IMR-90 (cell line): Measurements from ENCODE around the gene SPATA33.

Experiments used
- CEBPB ChIP-seq: IDR thresholded peaks from 2 replicates; pipeline ENCODE4 v1.6.1; 2012; ENCODE audit warnings: low read depth, low read length, improper control_type of control experiment
- CHD1 ChIP-seq: IDR thresholded peaks from 2 replicates; pipeline ENCODE4 v1.6.1; 2012; ENCODE audit warnings: low read depth, low read length, improper control_type of control experiment
- ELK1 ChIP-seq: fragments of 150-350 bp; IDR thresholded peaks from 2 replicates; pipeline ENCODE4 v1.6.1; 2016; ENCODE audit warnings: low read depth, mild to moderate bottlenecking, low read length, moderate library complexity, borderline replicate concordance
- FOS ChIP-seq: fragments of 150-350 bp; IDR thresholded peaks from 2 replicates; pipeline ENCODE4 v1.6.1; 2016; ENCODE audit warnings: low read depth, low read length
- MXI1 ChIP-seq: IDR thresholded peaks from 2 replicates; pipeline ENCODE4 v1.6.1; 2012; ENCODE audit warnings: low read depth, mild to moderate bottlenecking, low read length, moderate library complexity, borderline replicate concordance
- POLR2A ChIP-seq: IDR thresholded peaks from 2 replicates; pipeline ENCODE4 v1.6.1; 2012; ENCODE audit warnings: mild to moderate bottlenecking, low read depth, low read length
- RAD21 ChIP-seq: IDR thresholded peaks from 2 replicates; pipeline ENCODE4 v1.6.1; 2012; ENCODE audit warnings: low read length, improper control_type of control experiment
- RCOR1 ChIP-seq: IDR thresholded peaks from 2 replicates; pipeline ENCODE4 v1.6.1; 2012; ENCODE audit warnings: mild to moderate bottlenecking, low read length, improper control_type of control experiment; ENCODE audit not compliant: insufficient replicate concordance
- RFX5 ChIP-seq: IDR thresholded peaks from 2 replicates; pipeline ENCODE4 v1.8.0; 2012; ENCODE audit warnings: low read depth, mild to moderate bottlenecking, low read length, moderate library complexity
- SMC3 ChIP-seq: fragments of 150-350 bp; IDR thresholded peaks from 2 replicates; pipeline ENCODE4 v1.6.1; 2016; ENCODE audit warnings: low read depth, mild to moderate bottlenecking, antibody characterized with exemption, low read length, moderate library complexity
- USF2 ChIP-seq: fragments of 150-350 bp; IDR thresholded peaks from 2 replicates; pipeline ENCODE4 v1.6.1; 2017; ENCODE audit warnings: mild to moderate bottlenecking, antibody characterized with exemption, low read length, low read depth
- TF ChIP-seq, protein P1 (sequence below): conservative IDR thresholded peaks from 2 replicates; pipeline ENCODE4 v1.5.1; 2012; ENCODE audit warnings: mild to moderate bottlenecking, low read depth, low read length, improper control_type of control experiment

GRCh38 chr16:89667633-89668032 lies 10.0 kb downstream of the SPATA33 start:
- TF ChIP-seq, protein P1, sequence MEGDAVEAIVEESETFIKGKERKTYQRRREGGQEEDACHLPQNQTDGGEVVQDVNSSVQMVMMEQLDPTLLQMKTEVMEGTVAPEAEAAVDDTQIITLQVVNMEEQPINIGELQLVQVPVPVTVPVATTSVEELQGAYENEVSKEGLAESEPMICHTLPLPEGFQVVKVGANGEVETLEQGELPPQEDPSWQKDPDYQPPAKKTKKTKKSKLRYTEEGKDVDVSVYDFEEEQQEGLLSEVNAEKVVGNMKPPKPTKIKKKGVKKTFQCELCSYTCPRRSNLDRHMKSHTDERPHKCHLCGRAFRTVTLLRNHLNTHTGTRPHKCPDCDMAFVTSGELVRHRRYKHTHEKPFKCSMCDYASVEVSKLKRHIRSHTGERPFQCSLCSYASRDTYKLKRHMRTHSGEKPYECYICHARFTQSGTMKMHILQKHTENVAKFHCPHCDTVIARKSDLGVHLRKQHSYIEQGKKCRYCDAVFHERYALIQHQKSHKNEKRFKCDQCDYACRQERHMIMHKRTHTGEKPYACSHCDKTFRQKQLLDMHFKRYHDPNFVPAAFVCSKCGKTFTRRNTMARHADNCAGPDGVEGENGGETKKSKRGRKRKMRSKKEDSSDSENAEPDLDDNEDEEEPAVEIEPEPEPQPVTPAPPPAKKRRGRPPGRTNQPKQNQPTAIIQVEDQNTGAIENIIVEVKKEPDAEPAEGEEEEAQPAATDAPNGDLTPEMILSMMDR = no peak
- TF ChIP-seq POLR2A = no peak
- TF ChIP-seq RAD21 = no peak
- TF ChIP-seq ELK1 = no peak
- no peak for TF ChIP-seq CEBPB
- TF ChIP-seq RFX5 = no peak
- TF ChIP-seq FOS = no peak
- TF ChIP-seq CHD1 = no peak
- TF ChIP-seq USF2 = no peak
- no peak for TF ChIP-seq SMC3
- no peak for TF ChIP-seq MXI1
- TF ChIP-seq RCOR1 = no peak
